H1 (cell line): Measurements from ENCODE around the gene ECE2. TPM values are rescaled to one million over a fixed set of nuclear protein-coding genes. Genes with fewer than 3 reads are reported as not detected.

Experiments used
- BCL11A ChIP-seq, 2 experiments: IDR thresholded peaks; one replicate each; pipeline ENCODE4 v1.6.1; 2011; ENCODE audit warnings: low read depth in 2 of 2, low read length in 2 of 2, mild to moderate bottlenecking in 2 of 2
- HDAC2 ChIP-seq, 2 experiments: fragments of 300-600 bp in 1 of 2; sonication (generic) in 1 of 2; IDR thresholded peaks; 2 replicates each; pipeline ENCODE4 v1.6.1; 2011 to 2012; ENCODE audit warnings: low read depth in 2 of 2, low read length in 2 of 2, mild to moderate bottlenecking in 2 of 2, moderate library complexity in 2 of 2, borderline replicate concordance in 1 of 2, inconsistent platforms in 1 of 2
- JUND ChIP-seq: IDR thresholded peaks from 2 replicates; pipeline ENCODE4 v1.6.1; 2011; ENCODE audit warnings: mild to moderate bottlenecking, improper control_type of control experiment, low read length
- KDM1A ChIP-seq: fragments of 200-600, 300-600 bp; sonication (generic); IDR thresholded peaks from 2 replicates; pipeline ENCODE4 v1.7.1; 2016; ENCODE audit warnings: mild to moderate bottlenecking, low read length, borderline replicate concordance
- POU5F1 ChIP-seq: IDR thresholded peaks from 2 replicates; pipeline ENCODE4 v1.6.1; 2011; ENCODE audit warnings: low read depth, mild to moderate bottlenecking, low read length, moderate library complexity
- RAD21 ChIP-seq, 2 experiments: IDR thresholded peaks in 1 of 2; conservative IDR thresholded peaks in 1 of 2; 2 replicates each; pipeline ENCODE4 v1.6.1; 2011; ENCODE audit warnings: low read depth in 2 of 2, low read length in 2 of 2, improper control_type of control experiment in 1 of 2, inconsistent platforms in 1 of 2, mild to moderate bottlenecking in 1 of 2, moderate library complexity in 1 of 2
- RFX5 ChIP-seq: IDR thresholded peaks from 2 replicates; pipeline ENCODE4 v1.6.1; 2011; ENCODE audit warnings: low read depth, low read length, improper control_type of control experiment, borderline replicate concordance
- YY1 ChIP-seq: IDR thresholded peaks from 2 replicates; pipeline ENCODE4 v1.6.1; 2011; ENCODE audit warnings: low read depth, mild to moderate bottlenecking, low read length
- polyA plus RNA-seq, 7 experiments: library from polyadenylated mRNA; depleted of rRNA in 3 of 7; stranded (reverse) in 5 of 7; unstranded in 2 of 7; fragments of >200 nt in 5 of 7; fragments of 200-250 nt in 2 of 7; gene quantifications; 1 replicate in 5 of 7; 2 replicates in 1 of 7; 4 replicates in 1 of 7; pipeline versions ENCODE4 v1.2.1 to v1.2.3, GENCODE V29; 2011 to 2013; ENCODE audit warnings: missing spikeins in 2 of 7, mixed read lengths in 2 of 7
- total RNA-seq: library from RNA; stranded (reverse); fragmentation: NEBNext Ultra II Directional; extraction: Animal tissue kit (Norgen Biotek cat#: 25700); gene quantifications from 2 replicates; pipeline ENCODE4 v1.2.1, GENCODE V29; 2021

Gene ECE2
- total and polyA plus RNA-seq, 2 of the 8 experiments (the other 6 are each of a cell fraction or from before 2014, with no cell fraction given): 0.44 to 0.86 TPM

DNA sequence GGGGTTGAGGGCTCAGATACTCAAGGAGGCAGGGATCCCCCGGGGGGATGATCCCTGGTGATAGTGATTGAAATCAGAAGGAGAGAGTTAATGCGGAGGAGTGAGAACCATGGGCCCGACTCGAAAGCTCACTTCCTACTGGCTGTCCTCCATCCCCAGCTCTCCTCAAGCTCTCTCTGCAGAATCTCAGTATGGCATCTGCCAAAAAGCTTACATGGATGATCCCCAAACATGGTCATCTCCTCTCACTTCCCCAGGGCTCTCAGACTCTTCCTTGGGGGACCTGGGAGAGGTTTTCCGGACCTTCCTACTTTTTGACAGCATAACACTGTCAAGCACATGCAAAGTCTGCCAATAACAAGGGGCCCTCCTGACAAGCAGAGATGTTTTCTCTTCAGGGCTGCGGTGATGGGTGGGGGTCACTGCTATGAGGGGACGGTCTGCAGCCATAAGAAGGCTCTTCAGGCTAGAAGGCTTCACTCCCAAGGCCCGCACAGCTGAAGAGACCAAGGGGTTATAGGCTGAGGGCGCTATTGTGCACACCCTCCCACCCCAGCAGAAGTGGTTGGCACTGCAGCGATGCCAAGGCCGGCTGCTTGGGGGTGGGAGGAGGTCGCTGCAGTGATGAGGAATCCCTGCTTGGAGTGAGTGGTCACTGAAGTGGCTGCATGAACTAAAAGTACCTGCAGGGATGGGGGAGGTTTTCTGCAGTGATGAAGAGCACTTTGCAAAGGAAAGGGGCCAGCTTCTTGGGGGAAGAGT, 47.3 kb upstream of the ECE2 start (continued):
- TF ChIP-seq HDAC2 (IDR thresholded peaks at IDR 0.05; ENCODE audit: borderline replicate concordance in 1 of 2, low read depth in 2 of 2, low read length in 2 of 2): no peak
- TF ChIP-seq KDM1A: no peak
- TF ChIP-seq POU5F1: no peak
- no peak for TF ChIP-seq JUND
- TF ChIP-seq RFX5: no peak
- TF ChIP-seq RAD21 (IDR thresholded peaks at IDR 0.05 in 1 of 2, conservative IDR thresholded peaks at IDR 0.05 in 1 of 2; ENCODE audit: low read depth in 2 of 2, low read length in 2 of 2): no peak
- TF ChIP-seq BCL11A (IDR thresholded peaks at IDR 0.05; ENCODE audit: low read depth in 2 of 2, low read length in 2 of 2): no peak
- no peak for TF ChIP-seq YY1
